H1 (cell line): ENCODE data around the gene SCAMP5. TPM values are rescaled to one million over a fixed set of nuclear protein-coding genes. Genes with fewer than 3 reads are reported as not detected.

Experiments
- BACH1 ChIP-seq: IDR thresholded peaks from 2 replicates; pipeline ENCODE4 v1.6.1; 2012; ENCODE audit warnings: low read length, improper control_type of control experiment
- EP300 ChIP-seq, 2 experiments: IDR thresholded peaks; 1 replicate in 1 of 2; 2 replicates in 1 of 2; pipeline ENCODE4 v1.6.1; 2011 to 2012; ENCODE audit warnings: low read depth in 2 of 2, low read length in 2 of 2, mild to moderate bottlenecking in 2 of 2, borderline replicate concordance in 1 of 2, inconsistent platforms in 1 of 2, moderate library complexity in 1 of 2
- JUND ChIP-seq: IDR thresholded peaks from 2 replicates; pipeline ENCODE4 v1.6.1; 2011; ENCODE audit warnings: mild to moderate bottlenecking, improper control_type of control experiment, low read length
- KDM4A ChIP-seq: IDR thresholded peaks from one replicate; pipeline ENCODE4 v1.7.1; 2012; ENCODE audit warnings: low read depth, mild to moderate bottlenecking, moderate library complexity, low read length, inconsistent platforms; ENCODE audit not compliant: severe bottlenecking
- RNF2 ChIP-seq: fragments of 200-900, 300-1000 bp; sonication (generic); IDR thresholded peaks from 2 replicates; pipeline ENCODE4 v1.7.1; 2016; ENCODE audit warnings: borderline replicate concordance, low read depth, mild to moderate bottlenecking, antibody characterized with exemption, low read length; ENCODE audit not compliant: poor library complexity, severe bottlenecking; ENCODE audit errors: missing control alignments
- polyA plus RNA-seq, 7 experiments: library from polyadenylated mRNA; depleted of rRNA in 3 of 7; stranded (reverse) in 5 of 7; unstranded in 2 of 7; fragments of >200 nt in 5 of 7; fragments of 200-250 nt in 2 of 7; gene quantifications; 1 replicate in 5 of 7; 2 replicates in 1 of 7; 4 replicates in 1 of 7; pipeline versions ENCODE4 v1.2.1 to v1.2.3, GENCODE V29; 2011 to 2013; ENCODE audit warnings: missing spikeins in 2 of 7, mixed read lengths in 2 of 7
- total RNA-seq: library from RNA; stranded (reverse); fragmentation: NEBNext Ultra II Directional; extraction: Animal tissue kit (Norgen Biotek cat#: 25700); gene quantifications from 2 replicates; pipeline ENCODE4 v1.2.1, GENCODE V29; 2021
- TF ChIP-seq, protein P1 (sequence below): IDR thresholded peaks from 2 replicates; pipeline ENCODE4 v1.6.1; 2012; ENCODE audit warnings: inconsistent platforms

The SCAMP5 gene
- total and polyA plus RNA-seq, 2 of the 8 experiments (the other 6 are each of a cell fraction or from before 2014, with no cell fraction given) = 55.4 to 94.7 TPM

- TF ChIP-seq JUND (no peak), KDM4A (no peak), EP300 (IDR thresholded peaks at IDR 0.05; ENCODE audit: borderline replicate concordance in 1 of 2, low read depth in 2 of 2, low read length in 2 of 2) (no peak), BACH1 (no peak), RNF2 (no peak)
- TF ChIP-seq, protein P1, sequence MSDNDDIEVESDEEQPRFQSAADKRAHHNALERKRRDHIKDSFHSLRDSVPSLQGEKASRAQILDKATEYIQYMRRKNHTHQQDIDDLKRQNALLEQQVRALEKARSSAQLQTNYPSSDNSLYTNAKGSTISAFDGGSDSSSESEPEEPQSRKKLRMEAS = no peak
- TF ChIP-seq, all 59 proteins: peak for 0
Measured at GRCh38 chr15:75022783-75023180, 27.4 kb downstream of the SCAMP5 start (continued).
